ENCODE measurements around the gene HELB. TPM values are rescaled to one million over a fixed set of nuclear protein-coding genes. Genes with fewer than 3 reads are reported as not detected.

The HELB gene
- total RNA-seq, 3 donors from 2014 or later (not counting 1 experiment from before 2014, with no cell fraction given), result 29.2 to 45.6 (median 36.6) TPM

DNA sequence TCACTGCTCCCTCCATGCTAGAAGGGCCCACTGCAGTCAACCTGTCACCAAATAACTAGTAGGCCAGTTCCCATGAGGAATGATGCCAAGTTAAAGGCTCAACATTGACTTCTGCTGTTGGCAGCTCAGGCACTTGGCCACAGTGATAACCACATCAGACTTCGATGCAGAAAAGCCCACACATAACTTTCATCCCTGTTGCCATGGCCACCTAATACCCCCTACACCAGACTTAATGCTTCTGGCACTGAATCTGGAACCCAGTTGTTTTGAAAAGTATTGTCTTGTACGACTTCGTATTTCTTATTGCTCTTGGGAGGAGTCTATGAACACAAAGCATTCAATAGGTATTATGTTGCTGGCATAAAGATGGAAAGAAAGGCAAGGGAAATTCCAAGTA is 44.3 kb upstream of the HELB start:
- TF ChIP-seq, protein P1, sequence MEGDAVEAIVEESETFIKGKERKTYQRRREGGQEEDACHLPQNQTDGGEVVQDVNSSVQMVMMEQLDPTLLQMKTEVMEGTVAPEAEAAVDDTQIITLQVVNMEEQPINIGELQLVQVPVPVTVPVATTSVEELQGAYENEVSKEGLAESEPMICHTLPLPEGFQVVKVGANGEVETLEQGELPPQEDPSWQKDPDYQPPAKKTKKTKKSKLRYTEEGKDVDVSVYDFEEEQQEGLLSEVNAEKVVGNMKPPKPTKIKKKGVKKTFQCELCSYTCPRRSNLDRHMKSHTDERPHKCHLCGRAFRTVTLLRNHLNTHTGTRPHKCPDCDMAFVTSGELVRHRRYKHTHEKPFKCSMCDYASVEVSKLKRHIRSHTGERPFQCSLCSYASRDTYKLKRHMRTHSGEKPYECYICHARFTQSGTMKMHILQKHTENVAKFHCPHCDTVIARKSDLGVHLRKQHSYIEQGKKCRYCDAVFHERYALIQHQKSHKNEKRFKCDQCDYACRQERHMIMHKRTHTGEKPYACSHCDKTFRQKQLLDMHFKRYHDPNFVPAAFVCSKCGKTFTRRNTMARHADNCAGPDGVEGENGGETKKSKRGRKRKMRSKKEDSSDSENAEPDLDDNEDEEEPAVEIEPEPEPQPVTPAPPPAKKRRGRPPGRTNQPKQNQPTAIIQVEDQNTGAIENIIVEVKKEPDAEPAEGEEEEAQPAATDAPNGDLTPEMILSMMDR (IDR thresholded peaks at IDR 0.05), result no peak
- Histone ChIP-seq H3K4me3 (ENCODE audit: low read length) (no peak overlapping the region), H3K9me3 (ENCODE audit: control insufficient read depth, insufficient read depth, low read length) (no peaks in the 10 kb centered on the region), H3K27me3 (ENCODE audit: control insufficient read depth, insufficient read depth, low read length) (no peaks in the 10 kb centered on the region), H3K4me1 (ENCODE audit: control insufficient read depth, insufficient read depth, low read length) (no peaks in the 10 kb centered on the region), H3K27ac (ENCODE audit: low read length) (no peak overlapping the region), H3K36me3 (ENCODE audit: control insufficient read depth, insufficient read depth, low read length) (no peaks in the 10 kb centered on the region)
- Mint-ChIP-seq H3K9me3 (no peaks in the 10 kb centered on the region), H3K4me3 (no peak overlapping the region), H3K27ac (no peak overlapping the region), H3K4me1 (no peaks in the 10 kb centered on the region), H3K36me3 (no peaks in the 10 kb centered on the region), H3K27me3 (ENCODE audit: low read depth in 2 of 2) (peaks cover 6 to 8% of the 10 kb centered on the region in 2 donors)
- DNase-seq (no peak), ATAC-seq (no peak)
- intact Hi-C loops (cut with micrococcal nuclease), result no loop called here
- 76% methylated on average over 3 of the region's 3 CpGs for WGBS (ENCODE audit: insufficient coverage)

DNA sequence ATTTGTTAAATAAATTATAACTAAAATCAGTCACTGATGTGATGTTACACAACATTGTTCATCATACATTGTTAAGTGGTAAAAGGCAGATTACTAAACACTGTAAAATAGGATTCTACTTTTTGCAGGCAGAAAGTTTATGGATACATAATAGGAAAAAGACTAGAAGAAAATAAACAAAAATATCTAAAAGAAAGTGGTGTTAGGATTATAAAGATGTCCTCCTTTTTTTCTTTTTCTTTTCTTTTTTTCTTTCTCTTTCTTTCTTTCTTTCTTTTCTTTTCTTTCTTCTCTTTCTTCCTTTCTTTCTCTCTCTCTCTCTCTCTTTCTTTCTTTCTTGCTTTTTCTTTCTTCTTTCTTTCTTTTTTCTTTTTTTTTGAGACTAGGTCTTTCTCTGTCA is 39.6 kb upstream of the HELB start:
- Histone ChIP-seq H3K4me3 (ENCODE audit: low read length) (no peak overlapping the region), H3K36me3 (ENCODE audit: control insufficient read depth, insufficient read depth, low read length) (no peaks in the 10 kb centered on the region), H3K9me3 (ENCODE audit: control insufficient read depth, insufficient read depth, low read length) (no peaks in the 10 kb centered on the region), H3K4me1 (ENCODE audit: control insufficient read depth, insufficient read depth, low read length) (no peaks in the 10 kb centered on the region), H3K27me3 (ENCODE audit: control insufficient read depth, insufficient read depth, low read length) (no peaks in the 10 kb centered on the region), H3K27ac (ENCODE audit: low read length) (no peak overlapping the region)
- Mint-ChIP-seq H3K27me3 (ENCODE audit: low read depth in 2 of 2) (peaks cover 6 to 9% of the 10 kb centered on the region in 2 donors), H3K4me3 (no peak overlapping the region), H3K4me1 (no peaks in the 10 kb centered on the region), H3K9me3 (no peaks in the 10 kb centered on the region), H3K36me3 (no peaks in the 10 kb centered on the region), H3K27ac (no peak overlapping the region)
- intact Hi-C loops (cut with micrococcal nuclease), result no loop called here
- TF ChIP-seq, protein P1 (IDR thresholded peaks at IDR 0.05), result no peak
- DNase-seq (no peak), ATAC-seq (no peak)

DNA sequence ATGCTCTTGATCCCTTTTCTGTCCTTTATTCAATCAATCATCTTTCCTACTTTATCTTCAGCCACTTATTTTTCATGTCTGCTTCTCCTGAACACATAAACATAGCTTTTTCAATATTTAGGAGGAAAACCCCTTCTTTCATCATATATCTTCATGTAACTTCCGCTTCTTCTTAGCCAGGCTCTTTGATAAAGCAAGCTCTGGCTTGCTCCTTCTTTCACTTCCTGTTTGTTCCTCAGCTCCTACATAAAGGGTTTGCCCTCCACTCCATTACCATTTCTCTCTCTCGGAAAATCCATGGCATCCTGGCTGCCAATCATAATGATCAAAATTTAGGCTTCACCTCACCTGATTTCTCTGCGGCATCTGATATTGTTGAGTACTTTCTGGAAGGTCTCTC is 33.7 kb upstream of the HELB start:
- TF ChIP-seq, protein P1 (IDR thresholded peaks at IDR 0.05), result no peak
- H3K9me3 Mint-ChIP-seq, result no peaks in the 10 kb centered on the region
- WGBS (ENCODE audit: insufficient coverage), result 75% methylated on average over 3 of the region's 3 CpGs
- intact Hi-C loops (cut with micrococcal nuclease), result loop anchor here (2.0 kb wide), 1 partner anchor 426 kb away; no protein-coding TSS in a partner anchor
- Histone ChIP-seq H3K36me3 (ENCODE audit: control insufficient read depth, insufficient read depth, low read length) (no peaks in the 10 kb centered on the region), H3K4me1 (ENCODE audit: control insufficient read depth, insufficient read depth, low read length) (no peaks in the 10 kb centered on the region), H3K9me3 (ENCODE audit: control insufficient read depth, insufficient read depth, low read length) (no peaks in the 10 kb centered on the region), H3K27me3 (ENCODE audit: control insufficient read depth, insufficient read depth, low read length) (no peaks in the 10 kb centered on the region), H3K27ac (ENCODE audit: low read length) (no peak overlapping the region), H3K4me3 (ENCODE audit: low read length) (no peak overlapping the region)
- no peaks in the 10 kb centered on the region for H3K36me3 Mint-ChIP-seq
- no peaks in the 10 kb centered on the region for H3K27me3 Mint-ChIP-seq (ENCODE audit: low read depth in 2 of 2)
- DNase-seq (peak in 1 of 2 donors; percentile 42), ATAC-seq (no peak)
- H3K4me1 Mint-ChIP-seq, result no peaks in the 10 kb centered on the region
- H3K27ac Mint-ChIP-seq, result no peak overlapping the region
- H3K4me3 Mint-ChIP-seq, result no peak overlapping the region

DNA sequence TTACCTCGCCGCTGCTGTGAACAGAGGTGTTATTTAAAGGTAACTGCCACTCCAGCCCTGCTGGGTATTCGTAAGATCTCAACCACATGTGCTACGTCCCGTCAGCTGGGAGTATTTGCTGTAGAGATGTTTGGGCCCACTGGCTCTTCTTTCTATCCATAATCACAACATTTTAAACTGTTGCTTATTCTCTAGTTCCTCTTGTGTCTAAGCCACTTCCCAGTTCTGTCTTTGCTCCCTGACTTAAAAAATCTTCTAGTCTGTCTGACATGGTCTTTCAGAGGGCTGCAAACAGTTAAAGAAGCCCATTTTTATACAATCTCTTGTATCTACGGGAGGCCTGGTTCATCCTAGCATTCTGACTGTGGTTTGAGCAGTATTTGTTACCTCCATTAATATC is 33.2 kb upstream of the HELB start:
- ATAC-seq (no peak), DNase-seq (no peak)
- no peaks in the 10 kb centered on the region for H3K36me3 ChIP-seq (ENCODE audit: control insufficient read depth, insufficient read depth, low read length)
- H3K27ac ChIP-seq (ENCODE audit: low read length), result no peak overlapping the region
- Mint-ChIP-seq H3K36me3 (no peaks in the 10 kb centered on the region), H3K4me3 (no peak overlapping the region), H3K27me3 (ENCODE audit: low read depth in 2 of 2) (no peaks in the 10 kb centered on the region), H3K4me1 (no peaks in the 10 kb centered on the region), H3K9me3 (no peaks in the 10 kb centered on the region), H3K27ac (no peak overlapping the region)
- no peaks in the 10 kb centered on the region for H3K9me3 ChIP-seq (ENCODE audit: control insufficient read depth, insufficient read depth, low read length)
- TF ChIP-seq, protein P1 (IDR thresholded peaks at IDR 0.05), result no peak
- intact Hi-C loops (cut with micrococcal nuclease), result loop anchor here (1.0 to 2.0 kb wide), 2 partner anchors 140 to 426 kb away; no protein-coding TSS in a partner anchor
- WGBS (ENCODE audit: insufficient coverage), result 94% methylated on average over 5 of the region's 6 CpGs
- H3K4me1 ChIP-seq (ENCODE audit: control insufficient read depth, insufficient read depth, low read length), result no peaks in the 10 kb centered on the region
- no peaks in the 10 kb centered on the region for H3K27me3 ChIP-seq (ENCODE audit: control insufficient read depth, insufficient read depth, low read length)
- no peak overlapping the region for H3K4me3 ChIP-seq (ENCODE audit: low read length)
